ENCODE results near the gene MFAP4.

MFAP4 gene, protein sequence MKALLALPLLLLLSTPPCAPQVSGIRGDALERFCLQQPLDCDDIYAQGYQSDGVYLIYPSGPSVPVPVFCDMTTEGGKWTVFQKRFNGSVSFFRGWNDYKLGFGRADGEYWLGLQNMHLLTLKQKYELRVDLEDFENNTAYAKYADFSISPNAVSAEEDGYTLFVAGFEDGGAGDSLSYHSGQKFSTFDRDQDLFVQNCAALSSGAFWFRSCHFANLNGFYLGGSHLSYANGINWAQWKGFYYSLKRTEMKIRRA

DNA sequence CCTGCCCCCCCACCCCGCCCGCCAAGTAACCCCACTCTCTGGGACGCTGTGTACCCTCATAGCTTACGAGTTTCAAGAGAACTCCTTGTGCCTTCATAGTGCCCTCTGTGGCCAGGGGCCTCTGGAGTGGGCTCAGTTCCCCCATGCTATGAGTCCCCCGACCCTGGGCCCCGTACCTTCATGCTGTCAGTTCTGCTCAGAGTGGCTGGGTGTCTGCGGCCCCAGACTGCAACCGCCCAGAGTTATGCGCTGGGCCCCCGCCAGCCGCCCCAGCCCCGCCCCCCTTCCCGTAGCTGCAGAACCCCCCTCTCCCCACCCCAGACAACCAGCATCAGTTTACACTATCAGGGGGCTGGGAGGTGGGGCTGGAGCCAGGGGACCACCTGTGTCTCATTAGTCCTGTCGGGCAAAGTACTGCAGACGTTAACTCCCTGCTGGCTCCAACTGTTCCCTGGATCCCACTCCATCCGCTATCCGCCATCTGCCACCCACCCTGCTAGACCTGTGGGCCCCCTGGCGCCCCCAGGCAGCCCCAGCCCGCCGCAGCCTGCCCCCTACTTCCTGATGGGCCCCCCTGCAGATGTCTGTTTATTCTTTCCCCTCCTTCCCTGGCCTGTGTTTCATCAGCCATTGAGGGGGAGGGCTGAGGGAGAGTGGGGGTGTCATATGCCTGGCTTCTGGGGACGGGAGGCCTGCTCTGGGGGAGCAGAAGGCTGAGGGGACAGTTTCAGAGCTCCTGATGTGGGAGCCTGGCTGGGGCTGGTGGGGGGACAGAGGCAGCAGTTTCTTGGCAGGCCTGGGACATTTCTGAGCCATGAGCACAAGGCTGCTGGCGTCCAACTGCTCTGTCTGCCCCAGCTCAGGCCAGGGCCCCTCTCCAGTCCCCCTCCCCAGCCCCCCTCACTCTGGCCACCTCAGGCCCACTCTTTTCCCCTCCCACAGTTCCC, at the start of gene MFAP4:
Gene MFAP4 (minus strand): TSS at position 217 of the 947 bp plus-strand sequence. CDS start 35 bp downstream, at position 182.
- peak; percentile 97 for DNase-seq

DNA sequence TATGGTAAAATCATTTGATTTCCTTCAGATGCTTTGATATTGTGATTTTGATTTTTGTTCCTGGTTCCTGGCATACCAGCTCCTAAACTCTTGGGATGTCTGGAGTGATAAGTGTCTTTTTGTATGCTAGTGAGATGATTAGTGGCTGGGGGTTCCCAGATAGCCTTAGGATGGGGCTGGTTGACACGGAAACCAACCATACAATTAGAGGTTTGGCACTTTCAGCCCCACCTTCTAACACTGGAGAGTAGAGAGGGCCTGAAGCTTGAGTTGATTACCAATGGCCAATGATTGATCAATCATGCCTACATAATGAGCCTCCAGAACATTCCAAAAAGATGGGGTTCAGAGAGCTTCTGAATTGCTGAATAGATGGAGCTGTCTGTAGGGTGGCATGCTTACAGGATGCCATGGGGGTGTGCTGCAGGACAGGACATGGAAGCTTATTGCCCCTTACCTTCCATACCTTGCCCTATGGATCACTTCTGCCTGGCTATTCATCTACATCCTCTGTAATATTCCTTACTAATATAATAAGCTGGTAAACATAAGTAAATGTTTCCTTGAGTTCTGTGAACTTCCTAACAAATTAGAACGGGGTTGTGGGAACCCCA, 46.8 kb upstream of the MFAP4 start:
- DNase-seq, result no peak

DNA sequence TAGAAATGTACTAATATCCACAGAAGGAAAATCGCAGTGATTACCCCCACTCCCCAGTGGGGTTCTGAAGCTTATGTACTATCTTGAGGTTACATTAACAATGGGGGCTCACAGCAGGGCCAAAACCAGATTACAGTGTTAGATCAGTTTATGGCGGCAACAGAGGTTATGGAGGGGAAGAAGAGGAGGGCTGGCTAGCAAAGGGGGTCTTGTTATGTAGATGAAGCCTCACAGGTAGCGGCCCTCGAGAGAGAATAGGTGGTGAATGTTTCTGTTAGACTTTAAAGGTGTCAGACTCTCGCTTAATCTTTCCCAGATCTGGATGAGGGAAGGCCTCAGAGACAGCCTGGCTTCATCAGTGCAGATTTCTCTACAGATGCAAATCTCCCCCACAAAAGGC, 46.3 kb upstream of the MFAP4 start:
- no peak for DNase-seq

DNA sequence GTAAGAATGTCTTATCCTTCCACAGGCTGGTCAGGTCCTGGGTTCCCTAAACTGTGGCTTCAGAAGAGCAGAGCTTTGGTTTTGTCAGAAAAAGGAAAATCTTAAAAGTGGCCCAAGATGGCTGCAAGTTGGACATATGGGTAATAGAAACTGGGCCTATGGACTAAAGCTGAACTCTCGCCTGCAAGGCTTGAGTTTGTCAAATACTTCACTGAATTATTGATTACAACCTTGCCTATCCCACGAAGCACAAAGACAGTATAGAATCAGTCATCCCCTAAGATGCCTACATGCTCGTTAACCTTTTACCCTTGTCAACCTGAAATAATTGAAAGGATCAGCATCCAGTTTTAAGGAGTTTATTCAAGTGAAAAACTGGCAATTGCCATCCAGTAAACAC, 44.7 kb upstream of the MFAP4 start:
- no peak for DNase-seq

DNA sequence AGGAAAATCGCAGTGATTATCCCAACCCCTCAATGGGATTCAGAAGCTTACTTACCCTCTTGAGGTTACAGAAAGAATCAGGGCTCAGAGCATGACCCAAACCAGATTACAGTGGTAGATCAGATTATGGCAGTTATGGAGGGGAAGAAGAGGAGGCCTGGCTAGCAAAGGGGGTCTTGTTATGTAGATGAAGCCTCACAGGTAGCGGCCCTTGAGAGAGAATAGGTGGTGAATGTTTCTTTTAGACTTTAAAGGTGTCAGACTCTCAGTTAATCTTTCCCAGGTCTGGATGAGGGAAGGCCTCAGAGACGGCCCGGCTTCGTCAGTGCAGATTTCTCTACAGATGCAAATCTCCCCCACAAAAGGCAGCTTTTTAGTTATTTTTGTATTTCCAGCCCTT, 39.6 kb upstream of the MFAP4 start:
- DNase-seq, result no peak

DNA sequence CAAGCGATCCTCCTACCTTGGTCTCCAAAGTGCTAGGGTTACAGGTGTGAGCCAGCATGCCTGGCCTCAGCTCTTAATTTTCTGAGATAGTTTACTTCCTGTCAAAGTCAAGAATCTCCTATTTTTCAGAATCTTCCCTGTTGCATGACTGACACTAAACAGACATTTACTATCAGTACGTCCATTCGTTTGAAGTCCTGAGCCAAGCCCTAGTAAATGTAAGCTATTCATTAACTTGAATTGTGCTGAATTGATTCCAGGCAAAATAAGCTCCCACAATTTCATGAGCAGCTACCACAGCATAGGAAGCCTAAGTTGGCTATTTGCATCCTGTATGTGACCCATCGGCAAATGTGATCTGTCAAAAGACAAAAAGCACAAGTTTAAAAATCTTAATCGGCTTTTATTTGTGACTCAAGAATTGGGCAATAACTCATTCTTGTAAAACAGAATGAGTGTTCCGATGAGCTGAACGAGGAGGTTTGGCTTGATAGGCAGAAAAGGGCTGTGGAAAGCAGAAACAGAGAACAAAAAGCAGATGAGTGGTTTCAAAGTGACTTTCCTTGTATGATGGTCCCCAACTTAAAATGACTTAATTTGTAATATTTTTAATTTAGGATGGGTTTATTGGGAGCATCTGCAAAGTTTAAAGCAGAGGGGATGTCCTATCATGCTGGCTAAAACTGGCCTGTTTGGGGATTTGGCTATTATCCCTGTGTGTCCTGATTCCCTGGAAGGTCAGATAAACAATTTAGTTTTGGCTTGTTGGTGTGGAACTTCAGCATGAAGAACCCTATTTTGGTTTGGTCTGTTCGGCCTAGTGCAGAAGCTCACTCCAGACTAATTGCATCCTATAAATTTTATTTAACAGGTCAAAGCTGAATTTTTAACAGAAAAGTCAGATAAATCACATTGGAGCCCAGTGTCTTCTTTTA, 38.2 kb upstream of the MFAP4 start:
- no peak for DNase-seq

DNA sequence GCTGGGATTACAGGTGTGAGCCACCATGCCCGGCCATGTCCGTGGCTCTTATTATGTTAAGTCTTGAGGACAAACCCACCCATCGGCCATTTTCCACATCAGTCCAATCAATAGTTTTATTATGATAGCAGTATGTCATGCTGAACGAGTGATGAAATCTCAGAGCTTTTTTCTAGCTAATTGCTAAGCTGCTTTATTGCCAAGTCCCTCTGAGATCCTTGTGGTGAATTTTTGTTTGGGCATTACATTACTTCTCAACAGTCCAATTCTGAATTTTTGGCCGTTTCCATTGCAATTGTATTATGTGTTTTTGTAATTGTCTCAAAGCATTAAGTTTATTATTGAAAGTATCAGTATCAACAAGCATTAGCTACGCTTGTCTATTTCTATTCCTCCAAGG, 34.9 kb upstream of the MFAP4 start:
- no peak for DNase-seq

DNA sequence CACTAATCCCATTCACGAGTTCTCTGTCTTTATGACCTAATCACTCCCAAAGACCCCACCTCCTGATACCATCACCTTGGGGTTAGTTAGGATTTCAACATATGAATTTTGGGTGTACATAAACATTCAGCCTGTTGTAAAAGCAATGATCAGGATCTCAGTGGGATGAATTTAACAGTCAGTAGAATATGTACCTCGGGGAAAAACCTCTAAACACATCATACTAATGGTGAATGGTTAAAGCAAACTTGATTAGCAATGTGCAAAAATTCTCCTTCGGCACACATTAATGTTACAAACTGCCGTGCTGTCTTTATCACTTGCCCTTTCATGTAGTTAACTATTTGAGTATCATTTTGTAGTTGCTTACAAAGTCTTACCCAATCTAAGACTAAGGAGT, 34.2 kb upstream of the MFAP4 start:
- DNase-seq, result no peak

DNA sequence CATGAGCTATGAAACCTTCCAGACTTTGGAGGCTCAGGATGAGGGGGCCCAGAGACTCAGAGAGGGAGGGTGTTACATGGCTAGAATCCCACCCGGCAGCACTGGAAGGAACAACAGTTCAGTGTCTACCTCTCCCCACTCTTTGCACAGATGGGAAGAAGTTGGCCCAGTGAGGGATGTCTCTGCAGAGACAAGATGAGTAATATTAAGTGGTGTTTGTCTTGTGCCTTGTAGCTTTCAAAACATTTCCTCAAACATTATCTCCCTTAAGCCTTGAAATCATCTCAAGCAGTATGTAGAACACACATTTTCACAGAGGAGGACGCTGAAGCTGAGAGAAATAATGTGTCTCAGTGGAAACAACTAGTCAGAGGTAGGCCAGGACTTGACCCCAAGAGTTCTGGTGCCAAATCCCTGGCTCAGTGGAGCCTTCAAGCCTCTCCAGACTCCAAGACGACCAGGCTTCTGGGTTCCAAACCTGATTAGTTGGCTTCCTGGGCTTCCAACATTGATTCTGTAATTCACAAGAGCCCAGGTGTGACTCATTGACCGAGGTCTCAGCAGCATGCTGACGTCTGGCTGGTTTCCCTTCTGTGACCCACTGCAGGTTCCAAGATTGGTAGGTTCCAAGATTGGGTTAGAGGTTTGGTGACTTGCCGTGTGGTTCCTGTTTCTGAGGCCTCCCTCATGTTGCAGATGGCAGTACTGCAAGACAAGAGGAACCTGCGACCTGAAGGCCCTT, 31.4 kb upstream of the MFAP4 start:
- no peak for DNase-seq

DNA sequence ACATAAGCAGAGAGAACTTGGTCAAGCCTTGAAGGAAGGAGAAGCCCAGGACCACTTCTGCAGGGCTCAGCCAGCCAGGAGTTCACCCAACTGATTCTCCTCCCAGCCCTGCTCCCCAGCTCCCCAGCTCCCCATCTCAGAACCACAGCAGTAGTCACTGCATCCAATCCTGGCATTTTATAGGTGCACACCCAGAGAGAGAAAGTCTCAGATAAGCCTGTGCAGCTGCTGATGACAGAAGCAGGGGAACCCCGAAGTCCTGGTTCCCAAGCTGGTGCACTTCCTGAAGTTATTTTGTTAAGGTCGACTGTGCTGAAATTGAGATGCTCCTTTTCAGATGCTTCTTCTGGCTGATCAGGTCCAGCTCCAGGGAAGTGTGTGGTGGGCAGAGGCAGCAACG, 30.6 kb upstream of the MFAP4 start:
- DNase-seq, result no peak

DNA sequence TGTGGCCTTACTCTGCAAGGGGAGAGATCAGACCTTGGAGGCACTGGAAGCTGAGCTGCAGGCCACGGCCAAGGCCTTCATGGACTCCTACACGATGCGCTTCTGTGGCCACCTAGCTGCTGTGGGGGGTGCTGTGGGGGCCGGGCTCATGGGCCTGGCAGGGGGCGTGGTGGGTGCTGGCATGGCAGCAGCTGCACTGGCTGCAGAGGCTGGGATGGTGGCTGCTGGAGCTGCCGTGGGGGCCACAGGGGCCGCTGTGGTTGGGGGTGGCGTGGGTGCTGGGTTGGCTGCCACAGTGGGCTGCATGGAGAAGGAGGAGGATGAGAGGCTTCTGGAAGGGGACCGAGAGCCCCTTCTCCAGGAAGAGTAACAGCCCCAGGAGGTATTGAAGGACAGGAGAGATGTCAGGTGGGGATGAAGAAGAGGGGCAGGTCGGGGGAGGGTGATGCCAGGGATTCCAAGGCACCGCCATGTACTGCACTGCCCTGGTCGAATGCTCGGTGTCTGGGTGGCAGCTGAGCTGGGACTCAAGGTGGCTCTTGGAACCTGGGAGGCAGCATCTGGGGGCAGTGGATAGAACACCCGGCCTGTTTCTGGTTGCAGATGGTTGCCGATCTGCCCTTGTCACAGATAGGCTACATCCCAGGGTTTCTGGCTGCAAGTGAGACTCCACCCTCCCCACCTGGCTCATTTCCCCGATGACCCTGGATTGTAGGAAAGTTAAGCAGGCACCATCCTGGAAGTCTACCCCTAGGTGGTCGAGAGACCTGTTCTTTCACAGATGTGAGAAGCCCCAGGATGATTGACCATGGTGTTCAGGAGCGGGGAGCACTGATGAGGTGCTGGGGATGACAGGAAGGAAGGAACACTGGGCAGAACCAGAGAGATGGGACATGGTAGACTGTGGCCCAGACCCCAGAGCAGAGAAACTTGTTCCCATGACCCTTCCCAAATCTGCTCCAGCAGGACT, 29.1 kb upstream of the MFAP4 start:
- no peak for DNase-seq

DNA sequence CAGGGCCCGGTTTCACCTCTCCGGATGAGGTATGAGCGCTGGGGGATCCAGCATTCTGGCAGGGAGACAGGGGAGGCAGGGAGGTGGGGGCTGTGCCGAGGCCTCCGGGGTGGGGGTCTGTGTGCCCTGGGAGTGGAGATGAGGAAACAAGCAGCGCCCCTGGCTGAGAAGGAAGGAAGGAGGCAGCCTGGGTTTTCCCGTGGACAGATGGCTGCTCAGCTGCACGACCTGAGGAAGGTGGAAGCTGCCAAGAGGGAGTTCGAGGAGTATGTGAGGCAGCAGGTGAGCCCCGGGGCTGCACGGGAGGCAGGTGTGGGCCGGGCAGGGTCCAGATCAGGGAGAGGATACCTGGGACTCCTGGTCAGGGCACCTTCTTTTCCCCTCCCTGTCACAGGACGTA, 28.3 kb upstream of the MFAP4 start:
- no peak for DNase-seq

DNA sequence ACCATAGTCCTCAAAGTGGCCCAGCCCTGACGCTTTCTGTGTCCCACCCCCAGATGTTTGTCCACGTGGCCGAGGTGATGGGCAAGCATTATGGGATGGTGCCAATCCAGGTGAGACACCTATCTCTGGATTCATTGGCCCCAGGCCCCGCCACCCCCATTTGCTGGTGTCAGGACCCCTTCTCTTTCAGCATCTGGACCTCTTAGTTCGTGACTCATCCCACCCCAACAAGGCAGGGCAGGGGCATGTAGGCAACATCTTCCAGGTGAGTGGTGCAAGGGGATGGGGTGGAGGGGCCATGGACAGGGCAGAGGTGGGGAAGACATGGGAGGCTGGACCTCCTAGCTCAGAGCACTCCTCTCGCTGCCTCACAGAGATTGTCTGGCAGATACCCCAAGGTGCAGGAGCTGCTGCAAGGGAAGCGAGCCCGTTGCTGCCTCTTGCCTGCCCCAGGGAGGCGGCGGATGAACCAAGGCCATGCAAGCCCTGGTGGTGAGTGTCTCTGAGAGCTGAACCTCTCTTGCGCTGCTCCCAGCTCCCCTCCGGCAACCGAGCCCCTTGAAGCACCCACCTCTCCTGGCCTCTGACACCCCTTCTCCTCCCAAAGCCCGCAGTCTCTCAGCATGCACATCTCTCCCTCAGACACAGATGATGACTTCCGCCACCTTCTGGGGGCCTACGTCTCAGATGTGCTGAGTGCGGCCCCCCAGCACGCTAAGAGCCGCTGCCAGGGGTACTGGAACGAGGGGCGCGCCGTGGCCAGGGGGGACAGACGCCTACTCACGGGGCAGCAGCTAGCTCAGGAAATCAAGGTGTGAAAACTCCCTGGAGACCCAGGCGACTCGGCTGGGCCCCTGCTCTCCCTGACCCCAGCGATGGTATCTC, 27.6 kb upstream of the MFAP4 start:
- DNase-seq, result no peak

DNA sequence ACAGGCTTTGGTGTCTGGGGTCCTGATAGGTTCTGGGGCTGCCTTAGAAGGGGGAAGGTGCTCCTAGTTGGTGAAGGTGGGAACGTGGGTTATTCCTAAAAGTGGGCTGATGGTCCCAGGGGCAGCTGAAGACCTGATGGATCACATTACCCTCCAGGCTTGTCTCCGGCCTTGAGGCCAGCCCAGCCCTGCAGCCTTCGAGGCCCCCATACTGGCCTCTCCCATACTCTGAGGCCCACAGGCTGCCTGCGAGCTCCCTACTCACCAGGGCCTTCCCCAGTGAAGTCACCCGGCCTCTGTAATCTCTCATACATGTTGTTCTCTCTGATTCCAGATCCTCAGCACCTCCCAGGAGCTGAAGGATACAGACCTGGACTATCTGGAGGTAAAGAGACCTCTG, 26.8 kb upstream of the MFAP4 start:
- DNase-seq, result no peak

DNA sequence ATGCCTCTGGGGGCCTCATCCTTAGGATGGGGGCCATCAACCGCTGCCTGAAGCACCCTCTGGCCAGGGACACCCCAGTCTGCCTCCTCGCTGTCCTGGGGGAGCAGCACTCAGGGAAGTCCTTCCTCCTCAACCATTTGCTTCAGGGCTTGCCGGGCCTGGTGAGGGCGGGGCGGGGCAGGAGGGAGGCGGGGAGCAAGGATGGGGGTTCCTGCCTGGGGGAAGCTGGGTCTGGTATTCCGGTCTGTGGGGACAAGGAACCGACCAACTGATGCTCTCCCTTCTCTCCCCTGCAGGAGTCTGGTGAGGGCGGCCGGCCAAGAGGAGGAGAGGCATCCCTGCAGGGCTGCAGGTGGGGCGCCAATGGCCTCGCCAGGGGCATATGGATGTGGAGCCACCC, 26.0 kb upstream of the MFAP4 start:
- DNase-seq, result no peak

DNA sequence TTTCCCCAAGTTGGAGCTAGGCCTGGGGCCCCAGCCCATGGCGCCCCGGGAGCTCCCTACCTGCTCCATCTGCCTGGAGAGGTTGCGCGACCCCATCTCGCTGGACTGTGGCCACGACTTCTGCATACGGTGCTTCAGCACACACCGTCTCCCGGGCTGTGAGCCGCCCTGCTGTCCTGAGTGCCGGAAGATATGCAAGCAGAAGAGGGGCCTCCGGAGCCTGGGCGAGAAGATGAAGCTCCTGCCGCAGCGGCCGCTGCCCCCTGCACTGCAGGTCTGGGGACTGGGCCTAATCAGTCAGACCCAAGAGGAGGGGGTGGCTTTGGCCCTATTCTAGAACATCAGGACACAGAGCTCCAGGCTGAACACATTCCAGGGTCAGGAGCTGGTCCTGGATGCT, 25.5 kb upstream of the MFAP4 start:
- no peak for DNase-seq

DNA sequence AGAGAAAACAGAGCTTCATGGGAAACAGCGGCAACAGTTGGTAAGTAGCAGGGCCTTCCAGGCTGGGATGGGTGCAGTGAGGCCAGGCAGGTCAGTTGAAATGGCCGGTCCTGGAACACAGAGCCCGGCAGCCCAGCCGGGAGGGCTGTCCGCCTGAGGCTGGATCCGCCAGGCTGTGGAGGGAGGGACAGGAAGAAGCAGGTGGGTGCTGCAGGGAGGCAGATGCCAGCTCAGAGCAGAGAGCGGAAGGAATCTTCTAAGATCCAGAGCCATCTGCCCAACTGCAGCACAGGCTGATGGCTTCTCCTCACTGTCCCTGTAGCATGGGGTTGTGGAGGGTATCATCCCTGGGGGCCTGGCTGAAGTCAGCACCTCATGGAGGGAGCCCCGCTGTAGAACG, 24.6 kb upstream of the MFAP4 start:
- DNase-seq, result no peak

DNA sequence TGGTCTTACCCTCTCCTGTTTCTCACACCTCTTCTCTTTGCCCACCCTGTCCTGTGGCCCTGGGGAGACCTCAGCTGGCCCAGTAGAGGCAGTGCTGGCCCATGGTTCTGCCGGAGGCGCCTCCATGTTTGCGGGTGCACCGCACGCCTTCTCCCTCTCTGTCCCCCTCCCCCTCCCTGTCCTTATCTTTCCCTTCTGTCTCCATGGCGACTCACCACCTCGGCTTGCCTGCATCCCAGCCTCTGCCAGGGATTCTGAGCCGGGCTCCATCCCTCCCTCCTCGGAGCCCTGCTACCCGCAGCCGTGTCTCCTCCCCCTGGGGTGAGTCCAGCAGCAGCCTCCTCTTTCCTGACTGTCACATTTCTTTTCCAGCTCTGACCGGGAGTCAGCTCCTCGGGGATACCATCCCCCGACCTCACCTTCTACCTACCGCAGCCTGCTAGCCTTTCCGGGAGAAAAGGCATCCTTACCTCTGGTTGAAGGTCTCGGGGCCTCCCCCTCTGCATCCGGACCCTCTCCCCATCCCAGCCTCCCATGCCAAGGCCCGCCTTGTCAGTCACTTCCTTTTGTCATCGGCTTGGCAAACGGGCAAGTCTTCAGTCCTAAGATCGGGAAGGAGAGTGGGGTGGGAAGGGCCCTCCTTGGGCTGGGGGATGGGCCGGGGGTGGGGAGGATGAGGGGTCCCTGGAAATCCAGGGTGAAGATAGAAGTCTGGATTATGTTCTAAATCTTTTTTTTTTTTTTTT, 24.1 kb upstream of the MFAP4 start, which contains the start of gene RNF112:
Gene RNF112 (plus strand): TSS at position 358 of the 746 bp plus-strand sequence. CDS start 177 bp downstream, at position 535.
- no peak for DNase-seq

DNA sequence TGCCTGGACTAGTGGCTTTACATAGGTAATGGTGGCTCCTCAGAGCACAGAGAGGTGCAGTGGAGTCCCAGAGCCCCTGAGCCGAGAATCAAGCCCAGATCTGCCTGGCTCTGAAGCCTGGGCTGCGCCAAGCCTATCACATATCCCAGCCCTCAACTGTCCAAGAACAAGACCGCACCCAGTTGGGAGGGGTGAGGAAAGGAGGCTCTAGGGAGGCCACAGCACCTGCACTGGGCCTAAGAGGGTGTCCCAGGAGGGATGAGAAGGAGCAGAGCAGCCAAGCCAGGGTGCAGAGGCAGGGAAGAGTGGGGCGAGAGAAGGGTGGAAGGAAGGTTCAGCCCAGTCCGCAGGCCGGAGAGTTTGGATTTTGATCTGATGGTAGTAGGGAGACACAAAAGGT, 23.1 kb upstream of the MFAP4 start:
- no peak for DNase-seq

Data from left hindlimb (tissue), 1 donor.